Testis (tissue), 3 donors: ENCODE results near the gene AUP1. TPM values are rescaled to one million over a fixed set of nuclear protein-coding genes. Genes with fewer than 3 reads are reported as not detected.
A peak's percentile ranks its signal among the peaks of the same experiment; 100 is the strongest.

ENCODE experiments used
- DNase-seq: peaks from one replicate; pipeline ENCODE4 v3.0.0-alpha.2; 2019
- H3K27ac ChIP-seq, 2 donors: fragments of 200-600 bp; sonication (generic); one replicate each; pipeline ENCODE4 v1.5.1; 2019
- H3K27me3 ChIP-seq: fragments of 200-600 bp; sonication (generic); one replicate; pipeline ENCODE4 v1.5.1; 2019
- H3K36me3 ChIP-seq: fragments of 200-600 bp; sonication (generic); one replicate; pipeline ENCODE4 v1.5.1; 2017; ENCODE audit warnings: low read depth; ENCODE audit errors: missing control alignments
- H3K4me1 ChIP-seq: fragments of 200-600 bp; sonication (generic); one replicate; pipeline ENCODE4 v1.5.1; 2019
- H3K4me3 ChIP-seq, 2 donors: fragments of 200-600 bp; sonication (generic); one replicate each; pipeline ENCODE4 v1.5.1; 2017 to 2019
- H3K9me3 ChIP-seq: fragments of 200-600 bp; sonication (generic); one replicate; pipeline ENCODE4 v1.5.1; 2017
- POLR2A ChIP-seq: fragments of 450-650 bp; IDR thresholded peaks from one replicate; pipeline ENCODE4 v1.6.1; 2017; ENCODE audit warnings: antibody characterized with exemption, mild to moderate bottlenecking, moderate library complexity
- WGBS, 2 donors: methylation state at CpG; one replicate each; pipeline ENCODE4 v1.1.5; 2018; 5-methylcytosine and 5-hydroxymethylcytosine counted together
- intact Hi-C: fragments of 100-400 bp; cut with DNase I; formaldehyde crosslinking; loops from one replicate; pipeline ENCODE4 v1.15.1; 2023; ENCODE audit warnings: low total_unique reads
- polyA plus RNA-seq: library from polyadenylated mRNA; stranded (reverse); fragments of 350-450 nt; fragmentation: Illumina TruSeq; extraction: RNeasy Lipid Tissue Mini Kit (QIAGEN cat#74804); gene quantifications from one replicate; pipeline ENCODE4 v1.2.3, GENCODE V29; 2014; ENCODE audit warnings: low read depth, low replicate concordance; ENCODE audit not compliant: insufficient read depth
- total RNA-seq, 2 donors: library from RNA; depleted of rRNA; stranded (reverse); fragments of >200 nt; gene quantifications; one replicate each; pipeline ENCODE4 v1.2.3, GENCODE V29; 2016
- TF ChIP-seq, protein P1 (sequence below), 3 experiments: fragments of 450-650 bp in 2 of 3; fragments of 200-600 bp in 1 of 3; sonication (generic) in 1 of 3; IDR thresholded peaks; one replicate each; pipeline ENCODE4 v1.5.1; 2016 to 2019; ENCODE audit warnings: antibody characterized with exemption in 3 of 3, mild to moderate bottlenecking in 2 of 3, moderate library complexity in 1 of 3

Gene AUP1
- total and polyA plus RNA-seq, 3 donors from 2014 or later, result 107 to 169 (median 141) TPM

DNA sequence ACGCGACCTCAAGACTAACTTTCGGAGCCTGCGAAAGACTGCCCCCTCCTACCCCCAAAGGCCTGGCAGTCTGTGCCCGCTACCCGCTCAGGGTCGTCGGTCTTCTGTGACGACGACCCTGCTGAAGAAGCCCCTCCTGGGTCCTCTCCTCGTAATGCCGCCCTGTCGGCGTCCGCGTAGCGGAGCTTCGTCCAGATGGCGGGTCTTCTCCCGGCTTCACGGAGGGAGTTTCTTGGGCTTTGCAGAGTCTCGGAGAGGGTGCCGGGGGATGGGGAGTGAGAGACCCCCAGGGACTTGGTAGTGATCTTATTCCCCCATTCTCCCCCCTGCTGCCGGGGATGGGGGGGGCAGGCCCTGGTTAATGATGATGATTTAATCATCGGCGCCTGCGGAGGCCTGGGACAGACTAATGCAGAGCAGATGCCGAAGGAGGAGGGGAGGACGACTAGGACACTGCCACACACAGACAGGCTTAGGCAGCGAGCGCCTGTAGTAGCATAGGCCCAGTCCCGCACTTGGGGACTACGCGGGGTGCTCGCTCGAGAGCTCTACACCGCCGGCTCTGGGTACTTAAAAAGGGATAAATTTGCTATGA is 21.5 kb downstream of the AUP1 start:
- H3K36me3 ChIP-seq, result peaks cover 4% of the 10 kb centered on the region
- H3K9me3 ChIP-seq, result no peaks in the 10 kb centered on the region
- 10 to 18% methylated on average over 25 to 38 of the region's 38 CpGs for WGBS, 2 donors
- no peaks in the 10 kb centered on the region for H3K27me3 ChIP-seq
- DNase-seq, result peak; percentile 54
- TF ChIP-seq, protein P1, sequence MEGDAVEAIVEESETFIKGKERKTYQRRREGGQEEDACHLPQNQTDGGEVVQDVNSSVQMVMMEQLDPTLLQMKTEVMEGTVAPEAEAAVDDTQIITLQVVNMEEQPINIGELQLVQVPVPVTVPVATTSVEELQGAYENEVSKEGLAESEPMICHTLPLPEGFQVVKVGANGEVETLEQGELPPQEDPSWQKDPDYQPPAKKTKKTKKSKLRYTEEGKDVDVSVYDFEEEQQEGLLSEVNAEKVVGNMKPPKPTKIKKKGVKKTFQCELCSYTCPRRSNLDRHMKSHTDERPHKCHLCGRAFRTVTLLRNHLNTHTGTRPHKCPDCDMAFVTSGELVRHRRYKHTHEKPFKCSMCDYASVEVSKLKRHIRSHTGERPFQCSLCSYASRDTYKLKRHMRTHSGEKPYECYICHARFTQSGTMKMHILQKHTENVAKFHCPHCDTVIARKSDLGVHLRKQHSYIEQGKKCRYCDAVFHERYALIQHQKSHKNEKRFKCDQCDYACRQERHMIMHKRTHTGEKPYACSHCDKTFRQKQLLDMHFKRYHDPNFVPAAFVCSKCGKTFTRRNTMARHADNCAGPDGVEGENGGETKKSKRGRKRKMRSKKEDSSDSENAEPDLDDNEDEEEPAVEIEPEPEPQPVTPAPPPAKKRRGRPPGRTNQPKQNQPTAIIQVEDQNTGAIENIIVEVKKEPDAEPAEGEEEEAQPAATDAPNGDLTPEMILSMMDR (IDR thresholded peaks at IDR 0.05), result no peak
- TF ChIP-seq POLR2A, result no peak
- peak overlapping the region; percentile 99 for H3K27ac ChIP-seq
- intact Hi-C loops, result no loop called here
- peak overlapping the region; percentile 76 to 80 for H3K4me3 ChIP-seq
- H3K4me1 ChIP-seq, result peaks cover 6% of the 10 kb centered on the region

DNA sequence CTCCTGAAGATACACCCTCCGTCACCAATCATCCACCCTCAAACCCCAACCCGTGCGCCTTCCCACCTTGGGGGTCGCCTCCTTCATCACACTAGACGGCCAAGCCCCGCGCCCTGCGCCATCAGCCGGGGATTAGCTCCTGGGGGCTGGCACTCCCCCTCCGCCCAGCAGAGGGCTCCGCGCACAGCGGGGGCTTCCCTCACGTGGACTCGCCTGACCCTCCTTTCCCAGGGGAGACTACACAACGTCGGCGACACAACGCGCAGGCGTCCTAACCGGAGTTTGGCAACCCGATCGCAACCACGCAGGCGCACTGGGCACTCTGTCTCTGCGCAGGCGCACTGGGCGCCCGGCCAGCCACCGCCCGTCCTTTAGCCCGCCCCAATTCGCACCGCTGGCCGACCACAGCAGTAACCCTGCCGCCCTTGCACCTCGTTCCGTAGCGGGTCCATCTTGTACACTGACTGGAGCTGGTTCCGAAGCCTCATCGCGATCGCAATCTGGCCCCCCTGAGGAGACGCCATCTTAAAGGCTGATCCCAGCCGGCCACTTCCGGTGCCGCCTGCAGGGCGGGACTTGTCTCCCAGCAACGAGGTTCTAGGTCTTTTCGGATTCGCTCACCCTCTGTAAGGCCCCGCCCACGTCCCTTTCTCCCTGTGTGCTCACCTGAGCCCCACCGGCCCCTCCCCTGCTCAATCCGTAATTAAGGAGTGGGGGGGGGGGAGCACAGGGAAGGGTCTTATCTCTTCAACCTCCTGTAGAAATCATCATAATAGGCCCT is 22.2 kb downstream of the AUP1 start, which contains the start of gene PCGF1:
PCGF1 (minus strand) TSS at position 551 of the 781 bp plus-strand sequence; CDS start at position 524, 27 bp downstream.
- WGBS, 2 donors, result 0 to 1% methylated on average over 3 to 51 of the region's 56 CpGs
- intact Hi-C loops, result no loop called here

DNA sequence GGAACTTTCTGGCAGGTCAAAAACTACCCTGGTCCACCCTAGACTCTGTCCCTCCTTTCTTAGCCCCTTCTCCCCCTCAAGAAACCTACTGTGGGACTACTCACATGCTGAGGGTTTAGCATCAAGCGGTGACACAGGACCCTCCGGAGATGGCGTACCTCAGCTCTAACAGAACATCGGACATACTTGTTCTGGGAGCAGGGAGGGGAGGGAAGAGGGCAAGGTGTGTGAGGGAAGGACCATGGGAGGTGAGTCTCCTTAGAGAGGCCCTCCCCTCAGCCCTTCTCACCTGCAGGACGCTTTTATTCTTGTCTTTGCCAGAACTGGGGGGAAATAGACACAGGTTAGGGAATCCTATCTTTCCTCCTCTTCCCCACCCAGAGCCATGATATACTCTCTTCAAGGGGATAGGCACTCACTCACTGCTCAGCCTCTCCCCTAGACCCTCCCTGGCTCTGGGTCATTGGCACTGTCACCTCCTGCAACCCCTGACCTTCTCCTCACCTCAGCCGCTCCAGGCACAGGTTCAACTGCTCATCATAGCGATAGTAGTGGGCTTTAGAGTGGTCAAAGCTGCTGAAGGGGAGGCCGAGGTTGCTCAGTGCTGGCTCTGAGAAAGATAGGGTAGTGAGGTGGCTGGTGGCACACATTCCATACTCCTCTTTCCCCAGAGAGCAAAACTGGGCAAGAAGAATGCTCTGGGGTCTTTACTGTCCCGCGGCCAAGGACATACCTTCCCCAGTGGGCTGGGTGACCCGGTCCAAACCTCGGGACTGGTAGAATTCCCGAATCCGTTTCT is 23.9 kb downstream of the AUP1 start:
- intact Hi-C loops, result no loop called here
- TF ChIP-seq, protein P1 (IDR thresholded peaks at IDR 0.05), result no peak
- TF ChIP-seq POLR2A, result no peak
- WGBS, 2 donors, result 92 to 96% methylated on average over 12 to 14 of the region's 14 CpGs
- no peaks in the 10 kb centered on the region for H3K27me3 ChIP-seq
- no peak overlapping the region for H3K4me3 ChIP-seq
- no peaks in the 10 kb centered on the region for H3K9me3 ChIP-seq
- H3K36me3 ChIP-seq, result peaks cover 4% of the 10 kb centered on the region
- no peak overlapping the region for H3K27ac ChIP-seq
- DNase-seq, result no peak
- H3K4me1 ChIP-seq, result peaks cover 6% of the 10 kb centered on the region

More for the DNA sequence above, 22.2 kb downstream of the AUP1 start, which contains the start of gene PCGF1:
- peaks cover 6% of the 10 kb centered on the region for H3K4me1 ChIP-seq
- no peaks in the 10 kb centered on the region for H3K9me3 ChIP-seq
- H3K4me3 ChIP-seq, result peak within 1 kb of the TSS; percentile 76 to 80
- H3K27ac ChIP-seq, result peak within 1 kb of the TSS; percentile 99
- TF ChIP-seq, protein P1 (IDR thresholded peaks at IDR 0.05), result peak in 2 of 3 experiments; percentile 1 to 15
- TF ChIP-seq POLR2A, result no peak
- peak; percentile 100 for DNase-seq
- H3K27me3 ChIP-seq, result no peaks in the 10 kb centered on the region
- peaks cover 4% of the 10 kb centered on the region for H3K36me3 ChIP-seq

DNA sequence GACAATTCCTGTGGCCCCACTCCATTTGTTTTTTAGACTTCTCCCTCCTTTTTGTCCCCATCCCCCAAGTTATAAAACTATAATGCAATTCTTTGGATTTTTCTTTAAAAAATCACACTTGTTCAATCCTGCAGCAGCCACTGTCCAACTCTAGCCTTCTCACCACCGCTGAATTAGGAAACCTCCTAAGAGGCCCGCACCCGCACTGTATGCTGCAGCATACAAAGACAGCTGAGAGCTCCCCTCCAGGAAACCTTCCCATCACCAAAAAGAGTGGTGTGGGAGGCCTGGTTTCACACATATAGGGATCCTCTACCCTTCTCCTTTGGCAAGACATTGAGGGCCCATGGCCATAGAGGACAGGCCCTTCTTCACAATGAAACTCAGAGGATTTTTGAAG is 24.9 kb downstream of the AUP1 start:
- Histone ChIP-seq H3K4me1 (peaks cover 7% of the 10 kb centered on the region), H3K9me3 (no peaks in the 10 kb centered on the region), H3K27ac (no peak overlapping the region), H3K36me3 (peaks cover 4% of the 10 kb centered on the region), H3K27me3 (no peaks in the 10 kb centered on the region), H3K4me3 (no peak overlapping the region)
- intact Hi-C loops, result no loop called here
- no peak for DNase-seq
- TF ChIP-seq, protein P1 (IDR thresholded peaks at IDR 0.05), result no peak
- TF ChIP-seq POLR2A, result no peak
- 87 to 88% methylated on average over 3 of the region's 3 CpGs for WGBS, 2 donors
